Activated CD4-positive, alpha-beta T cell treated with anti-CD3 and anti-CD28 coated beads, Interleukin-2, Interleukin-6, amounts not matched to agents 100 ng/mL and 50 ng/mL, durations not matched to agents 16 hours and 8 hours (primary cell): ENCODE data around the gene BAG2.

Experiments used
- DNase-seq: peaks from one replicate; pipeline ENCODE4 v3.0.0-alpha.2; 2020

BAG2 gene

GRCh38 chr6:57177545-57178265 is 5.6 kb downstream of the BAG2 start:
- DNase-seq = no peak

- DNase-seq = no peak
These were observed 8.5 kb downstream of the BAG2 start for GRCh38 chr6:57180596-57180995.

GRCh38 chr6:57182017-57182432 is 9.9 kb downstream of the BAG2 start:
- no peak for DNase-seq

- DNase-seq = no peak
These were observed 11.2 kb downstream of the BAG2 start for GRCh38 chr6:57183336-57183735.

GRCh38 chr6:57190140-57190539 is 18.0 kb downstream of the BAG2 start:
- no peak for DNase-seq

GRCh38 chr6:57193177-57193576 is 21.1 kb downstream of the BAG2 start:
- no peak for DNase-seq

- no peak for DNase-seq
These were observed 23.3 kb downstream of the BAG2 start for GRCh38 chr6:57195457-57195856.

GRCh38 chr6:57198926-57199636 is 27.0 kb downstream of the BAG2 start:
- no peak for DNase-seq

- no peak for DNase-seq
These were observed 29.6 kb downstream of the BAG2 start for GRCh38 chr6:57201718-57202117.

- no peak for DNase-seq
These were observed 33.6 kb downstream of the BAG2 start for GRCh38 chr6:57205550-57206328.

GRCh38 chr6:57207141-57207540 is 35.0 kb downstream of the BAG2 start:
- DNase-seq = peak; percentile 23

- DNase-seq = peak; percentile 37
These were observed 35.7 kb downstream of the BAG2 start for GRCh38 chr6:57207872-57208271.

GRCh38 chr6:57209030-57209429 is 36.9 kb downstream of the BAG2 start:
- DNase-seq = no peak

GRCh38 chr6:57210060-57210459 is 37.9 kb downstream of the BAG2 start:
- DNase-seq = no peak

GRCh38 chr6:57215260-57215659 is 43.1 kb downstream of the BAG2 start:
- DNase-seq = no peak

- DNase-seq = no peak
These were observed 44.3 kb downstream of the BAG2 start for GRCh38 chr6:57216235-57217101.

- no peak for DNase-seq
These were observed 45.1 kb downstream of the BAG2 start for GRCh38 chr6:57217270-57217669.

GRCh38 chr6:57220083-57220703 is 48.1 kb downstream of the BAG2 start:
- no peak for DNase-seq

- peak; percentile 69 for DNase-seq
These were observed 49.2 kb downstream of the BAG2 start for GRCh38 chr6:57221191-57221935.

- peak; percentile 91 for DNase-seq
These were observed 50.0 kb downstream of the BAG2 start, which contains the start of gene RAB23 for GRCh38 chr6:57221936-57222742. RAB23 (minus strand) TSS chr6:57222307; CDS start chr6:57210380, 11,927 bp downstream.

- no peak for DNase-seq
These were observed 50.6 kb downstream of the BAG2 start for GRCh38 chr6:57222743-57223077.
